Activated naive CD4-positive, alpha-beta T cell (primary cell): ENCODE measurements around the gene HIPK3.
"Not testable (repeated sequence)": the region's sequence is repeated elsewhere in the genome, so short reads cannot be mapped to it uniquely, and the experiment has no call there.

Experiments used
- DNase-seq, 4 experiments: peaks; one replicate each; lab custom pipeline; 2025; lab: John Stamatoyannopoulos, UW

HIPK3 gene

GRCh38 chr11:33306821-33307220 lies 49.6 kb downstream of the HIPK3 start:
- DNase-seq = not testable (repeated sequence)

GRCh38 chr11:33307984-33308383 lies 50.8 kb downstream of the HIPK3 start:
- no peak for DNase-seq

GRCh38 chr11:33309118-33309517 lies 51.9 kb downstream of the HIPK3 start:
- DNase-seq = no peak

GRCh38 chr11:33310720-33311500 lies 53.7 kb downstream of the HIPK3 start:
- DNase-seq = no peak

- DNase-seq = no peak
These were observed 54.5 kb downstream of the HIPK3 start for GRCh38 chr11:33311680-33312079.

- no peak for DNase-seq
These were observed 58.6 kb downstream of the HIPK3 start for GRCh38 chr11:33315822-33316221.

GRCh38 chr11:33317662-33318061 lies 60.5 kb downstream of the HIPK3 start:
- no peak for DNase-seq

GRCh38 chr11:33320016-33320813 lies 63.0 kb downstream of the HIPK3 start:
- DNase-seq = no peak

- no peak for DNase-seq
These were observed 63.7 kb downstream of the HIPK3 start for GRCh38 chr11:33320814-33321330.

GRCh38 chr11:33321422-33321821 lies 64.2 kb downstream of the HIPK3 start:
- DNase-seq = no peak

GRCh38 chr11:33323421-33323820 lies 66.2 kb downstream of the HIPK3 start:
- DNase-seq = no peak

- DNase-seq = no peak
These were observed 67.3 kb downstream of the HIPK3 start for GRCh38 chr11:33324302-33324985.

GRCh38 chr11:33325451-33325850 lies 68.3 kb downstream of the HIPK3 start:
- no peak for DNase-seq

- DNase-seq = no peak
These were observed 72.6 kb downstream of the HIPK3 start for GRCh38 chr11:33329705-33330329.

GRCh38 chr11:33333816-33334215 lies 76.6 kb downstream of the HIPK3 start:
- DNase-seq = no peak

GRCh38 chr11:33334627-33335026 lies 77.4 kb downstream of the HIPK3 start:
- no peak for DNase-seq

- DNase-seq = no peak
These were observed 82.1 kb downstream of the HIPK3 start for GRCh38 chr11:33339247-33339646.

- no peak for DNase-seq
These were observed 87.4 kb downstream of the HIPK3 start for GRCh38 chr11:33344611-33345010.

GRCh38 chr11:33347490-33348125 lies 90.4 kb downstream of the HIPK3 start:
- DNase-seq = no peak

GRCh38 chr11:33350287-33350686 lies 93.1 kb downstream of the HIPK3 start:
- no peak for DNase-seq

GRCh38 chr11:33358150-33358831 lies 101.1 kb downstream of the HIPK3 start:
- DNase-seq = no peak
